Naive thymus-derived CD4-positive, alpha-beta T cell (primary cell): ENCODE data around the gene ZBTB7C. TPM values are rescaled to one million over a fixed set of nuclear protein-coding genes. Genes with fewer than 3 reads are reported as not detected.

Experiments used
- ATAC-seq: fragments of 150-1000 bp; cut with Tn5 transposase; 2 replicates; pipeline ENCODE4 v1.10.0; 2021; ENCODE audit warnings: mild to moderate bottlenecking, moderate library complexity
- CTCF ChIA-PET: fragments of 350-600 bp; sonication (Branson Sonifier 250); formaldehyde crosslinking; loops from one replicate; lab custom pipeline; 2021; ENCODE audit warnings: antibody characterized with exemption; lab: Charles Lee
- POLR2A ChIA-PET: fragments of 350-600 bp; sonication (Branson Sonifier 250); formaldehyde crosslinking; loops from one replicate; lab custom pipeline; 2021; ENCODE audit warnings: antibody characterized with exemption, inconsistent platforms; lab: Charles Lee
- DNase-seq, 9 donors: peaks; one replicate each; pipeline versions ENCODE4 v3.0.0 to v3.0.0-alpha.2; 2020 to 2022; ENCODE audit warnings: mixed read lengths in 1 of 9
- H3K27ac ChIP-seq: one replicate; pipeline ENCODE4 v1.7.0; 2013; ENCODE audit warnings: mild to moderate bottlenecking, low read depth, low read length, moderate library complexity
- H3K27me3 ChIP-seq, 2 donors: one replicate each; pipeline ENCODE4 v1.7.0; 2013; ENCODE audit warnings: low read length in 2 of 2, mild to moderate bottlenecking in 2 of 2, moderate library complexity in 2 of 2; ENCODE audit not compliant: control insufficient read depth in 2 of 2, insufficient read depth in 2 of 2
- H3K36me3 ChIP-seq, 3 experiments: 1 replicate in 2 of 3; 2 replicates in 1 of 3; pipeline ENCODE4 v1.7.0; 2013; ENCODE audit warnings: low read length in 3 of 3, mild to moderate bottlenecking in 3 of 3, moderate library complexity in 1 of 3; ENCODE audit not compliant: insufficient read depth in 3 of 3, control insufficient read depth in 2 of 3
- H3K4me1 ChIP-seq, 2 donors: one replicate each; pipeline ENCODE4 v1.7.0; 2013; ENCODE audit warnings: low read length in 2 of 2, mild to moderate bottlenecking in 2 of 2, moderate library complexity in 1 of 2; ENCODE audit not compliant: control insufficient read depth in 2 of 2, insufficient read depth in 2 of 2
- H3K4me3 ChIP-seq: 2 replicates; pipeline ENCODE4 v1.7.0; 2013; ENCODE audit warnings: mild to moderate bottlenecking, low read length
- H3K9me3 ChIP-seq, 3 experiments: 1 replicate in 2 of 3; 2 replicates in 1 of 3; pipeline ENCODE4 v1.7.0; 2013; ENCODE audit warnings: low read length in 3 of 3; ENCODE audit not compliant: control insufficient read depth in 2 of 3
- H3K27ac Mint-ChIP-seq, 9 donors: one replicate each; pipeline ENCODE4 v1.8.0; 2020 to 2022; ENCODE audit warnings: mixed read lengths in 9 of 9, mild to moderate bottlenecking in 8 of 9, moderate library complexity in 5 of 9, inconsistent platforms in 2 of 9
- H3K27me3 Mint-ChIP-seq, 5 donors: one replicate each; pipeline ENCODE4 v1.8.0; 2021 to 2022; ENCODE audit warnings: mixed read lengths in 5 of 5, mild to moderate bottlenecking in 1 of 5
- H3K36me3 Mint-ChIP-seq, 5 donors: one replicate each; pipeline ENCODE4 v1.8.0; 2020 to 2022; ENCODE audit warnings: mixed read lengths in 5 of 5, mild to moderate bottlenecking in 3 of 5, inconsistent platforms in 1 of 5
- H3K4me1 Mint-ChIP-seq, 7 donors: one replicate each; pipeline ENCODE4 v1.8.0; 2020 to 2022; ENCODE audit warnings: mixed read lengths in 7 of 7, mild to moderate bottlenecking in 3 of 7, inconsistent platforms in 1 of 7
- H3K4me3 Mint-ChIP-seq, 10 donors: one replicate each; pipeline ENCODE4 v1.8.0; 2020 to 2022; ENCODE audit warnings: mild to moderate bottlenecking in 10 of 10, mixed read lengths in 10 of 10, moderate library complexity in 6 of 10, inconsistent platforms in 2 of 10
- H3K9me3 Mint-ChIP-seq, 11 donors: one replicate each; pipeline ENCODE4 v1.8.0; 2020 to 2022; ENCODE audit warnings: mixed read lengths in 11 of 11, mild to moderate bottlenecking in 4 of 11, inconsistent platforms in 1 of 11, moderate library complexity in 1 of 11
- intact Hi-C, 2 donors: fragments of 100-400 bp; cut with micrococcal nuclease; formaldehyde crosslinking; loops; one replicate each; pipeline ENCODE4 v1.15.1; 2023
- polyA plus RNA-seq, 2 donors: library from polyadenylated mRNA; unstranded; fragments of 300-500 nt; fragmentation: Illumina TruSeq; gene quantifications; one replicate each; pipeline ENCODE4 v1.2.3, GENCODE V29; 2021
- total RNA-seq, 6 experiments: library from RNA in 5 of 6; stranded (reverse) in 5 of 6; gene quantifications; 1 replicate in 5 of 6; 2 replicates in 1 of 6; pipeline ENCODE4 v1.2.3 and lab custom pipeline; 2021 to 2026

The ZBTB7C gene
- total and polyA plus RNA-seq, 7 experiments from 2014 or later, result 0.51 TPM; not detected in 6

DNA sequence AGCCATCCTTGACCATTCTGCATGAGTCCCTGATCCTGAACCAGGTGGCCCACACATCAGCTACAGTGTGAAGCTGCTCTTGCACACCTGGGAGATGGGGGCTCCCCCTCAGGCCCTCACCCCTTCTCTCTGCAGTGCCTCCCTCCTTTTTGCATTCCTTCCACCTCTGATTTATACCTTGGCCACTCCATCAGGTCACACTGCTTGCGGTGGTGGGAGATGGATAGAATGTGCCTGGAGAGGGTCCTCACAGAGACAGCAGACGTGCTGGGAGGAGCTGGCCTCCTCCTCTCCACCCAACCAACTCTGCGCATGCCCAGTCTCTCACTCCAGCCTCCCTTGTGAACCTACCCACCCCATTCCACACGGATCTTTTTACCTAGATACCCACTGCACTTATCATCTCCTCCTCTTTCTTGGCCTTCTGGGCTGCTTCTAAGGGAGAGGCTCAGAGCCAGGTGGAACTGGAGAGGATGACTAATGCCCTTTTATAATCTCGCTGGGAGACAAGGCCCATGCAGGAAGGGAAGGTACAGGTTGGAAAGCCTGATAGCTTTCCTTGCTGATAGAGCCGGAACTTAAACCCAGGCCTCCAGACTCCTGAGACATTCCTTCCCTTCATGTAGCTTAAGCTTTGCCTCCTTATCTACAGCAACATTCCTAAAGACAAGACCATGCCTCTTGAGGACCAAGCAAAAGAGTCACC is 205.1 kb downstream of the ZBTB7C start:
- ATAC-seq, result no peak
- Histone ChIP-seq H3K36me3 (no peaks in the 10 kb centered on the region), H3K27me3 (peaks cover 0 to 4% of the 10 kb centered on the region in 2 donors), H3K27ac (no peak overlapping the region), H3K4me3 (no peak overlapping the region), H3K4me1 (no peaks in the 10 kb centered on the region), H3K9me3 (no peaks in the 10 kb centered on the region)
- intact Hi-C loops, result no loop called here
- Mint-ChIP-seq H3K9me3 (no peaks in the 10 kb centered on the region), H3K4me3 (no peak overlapping the region), H3K4me1 (peaks cover 0 to 6% (median 0%) of the 10 kb centered on the region in 7 donors), H3K36me3 (no peaks in the 10 kb centered on the region), H3K27me3 (peaks cover 39 to 52% (median 42%) of the 10 kb centered on the region in 5 donors), H3K27ac (no peak overlapping the region)
- DNase-seq, result no peak
- POLR2A ChIA-PET, result no interaction called here
- CTCF ChIA-PET, result no interaction called here

DNA sequence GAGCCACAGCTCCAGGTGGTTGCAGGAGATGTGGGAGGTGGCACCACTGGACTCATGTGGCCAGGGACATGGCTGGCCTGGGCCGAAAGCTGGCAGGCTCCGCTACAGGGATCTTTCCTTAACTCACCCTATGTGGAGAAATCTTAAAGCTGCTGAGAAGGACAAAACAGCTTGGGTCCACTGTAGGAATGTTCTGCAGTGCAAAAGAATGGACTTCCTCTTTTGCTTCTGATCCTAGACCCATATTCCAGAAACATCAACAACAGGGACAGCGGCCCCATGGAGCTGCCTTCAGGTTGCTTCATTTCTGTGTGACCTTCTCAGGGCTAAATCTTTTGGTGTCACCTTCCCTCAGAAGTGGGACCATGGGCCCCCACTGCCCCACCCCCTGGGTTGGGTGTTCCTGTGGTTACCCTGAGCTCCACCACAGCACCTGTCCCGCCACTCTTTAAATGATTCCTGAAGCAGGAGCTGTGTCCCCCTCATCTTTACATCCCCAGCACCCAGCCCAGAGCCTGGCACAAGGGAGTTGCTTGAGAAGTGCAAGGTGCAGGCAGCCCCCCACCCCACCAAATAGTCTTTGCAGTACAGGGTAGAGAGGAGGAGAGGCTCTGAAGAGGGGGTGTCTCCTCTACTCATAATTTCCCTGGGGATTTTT is 205.8 kb downstream of the ZBTB7C start:
- ATAC-seq (no peak), DNase-seq (no peak)
- Histone ChIP-seq H3K4me3 (no peak overlapping the region), H3K9me3 (no peaks in the 10 kb centered on the region), H3K27me3 (peaks cover 0 to 4% of the 10 kb centered on the region in 2 donors), H3K36me3 (no peaks in the 10 kb centered on the region), H3K4me1 (no peaks in the 10 kb centered on the region), H3K27ac (no peak overlapping the region)
- Mint-ChIP-seq H3K9me3 (no peaks in the 10 kb centered on the region), H3K27ac (no peak overlapping the region), H3K27me3 (peaks cover 37 to 52% (median 46%) of the 10 kb centered on the region in 5 donors), H3K4me1 (peaks cover 0 to 2% (median 0%) of the 10 kb centered on the region in 7 donors), H3K36me3 (no peaks in the 10 kb centered on the region), H3K4me3 (no peak overlapping the region)
- POLR2A ChIA-PET, result no interaction called here
- intact Hi-C loops, result no loop called here
- CTCF ChIA-PET, result no interaction called here

DNA sequence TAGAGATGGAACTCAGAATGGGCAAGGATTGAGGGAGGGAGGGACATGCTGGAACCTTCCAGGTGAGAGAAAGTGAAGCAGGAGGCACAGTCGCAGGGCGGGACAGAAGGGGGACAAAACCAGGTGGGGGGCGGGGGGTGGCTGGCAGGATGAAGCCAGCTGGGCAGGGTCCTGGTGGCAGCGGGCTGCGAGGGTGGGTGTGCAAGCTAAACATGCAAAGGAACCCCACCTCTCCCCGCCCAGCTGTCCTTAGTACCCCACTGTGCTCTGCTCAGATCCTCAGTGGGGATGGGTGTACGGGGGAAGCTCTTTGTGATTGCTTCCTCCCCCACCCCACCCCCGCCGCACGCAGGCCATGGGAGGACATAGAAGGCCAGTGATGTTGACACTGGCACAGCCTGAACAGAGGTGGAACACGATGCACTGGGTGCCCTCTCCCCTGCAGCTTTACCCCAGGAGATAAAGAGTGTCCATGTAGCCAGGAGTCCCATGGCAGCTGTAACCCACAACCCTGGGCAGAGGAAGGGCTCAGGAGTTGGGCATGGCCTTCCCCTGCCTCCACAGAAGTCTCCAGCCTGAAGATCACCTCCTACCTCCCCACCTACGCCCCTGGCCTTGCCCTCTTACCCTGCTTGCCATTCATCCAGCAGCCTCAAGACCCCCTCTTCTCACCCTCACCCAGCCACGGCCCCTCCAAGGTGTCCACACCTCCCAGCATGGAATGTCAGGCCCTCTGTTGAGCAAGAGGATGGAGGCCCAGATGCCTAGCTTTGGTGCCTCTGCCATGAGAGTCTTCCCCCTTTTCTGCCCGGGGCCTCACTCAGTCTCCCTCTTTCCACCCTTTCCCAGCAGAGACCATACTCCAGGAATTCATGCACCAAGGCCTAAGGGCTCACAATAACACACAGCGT is 206.6 kb downstream of the ZBTB7C start:
- intact Hi-C loops, result no loop called here
- no peaks in the 10 kb centered on the region for H3K4me1 ChIP-seq
- peaks cover 0 to 2% (median 0%) of the 10 kb centered on the region in 7 donors for H3K4me1 Mint-ChIP-seq
- H3K36me3 ChIP-seq, result no peaks in the 10 kb centered on the region
- H3K9me3 Mint-ChIP-seq, result peaks cover 0 to under 1% (median 0%) of the 10 kb centered on the region in 11 donors
- H3K36me3 Mint-ChIP-seq, result no peaks in the 10 kb centered on the region
- ATAC-seq (no peak), DNase-seq (no peak)
- no peak overlapping the region for H3K4me3 ChIP-seq
- peaks cover 36 to 54% (median 46%) of the 10 kb centered on the region in 5 donors for H3K27me3 Mint-ChIP-seq
- H3K27ac ChIP-seq, result no peak overlapping the region
- H3K27ac Mint-ChIP-seq, result no peak overlapping the region
- ChIA-PET POLR2A (no interaction called here), CTCF (no interaction called here)
- peaks cover 0 to 4% of the 10 kb centered on the region in 2 donors for H3K27me3 ChIP-seq
- H3K4me3 Mint-ChIP-seq, result no peak overlapping the region
- no peaks in the 10 kb centered on the region for H3K9me3 ChIP-seq

DNA sequence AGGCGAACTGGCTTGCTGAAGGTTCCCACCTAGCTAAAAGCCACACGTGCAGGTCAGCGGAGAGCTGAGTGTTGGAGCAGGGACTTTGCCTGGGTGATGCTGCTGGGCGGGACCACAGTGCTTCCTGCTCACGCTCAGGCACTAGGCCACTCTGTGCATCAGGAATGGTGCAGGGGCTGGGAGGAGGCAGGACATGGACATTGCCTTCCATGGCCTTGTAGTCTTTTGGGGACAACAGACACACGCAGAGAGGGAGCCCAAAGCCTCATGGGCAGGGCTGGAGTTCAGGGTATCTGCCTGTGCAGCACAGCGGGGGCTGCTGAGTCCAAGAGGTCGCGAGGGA is 207.2 kb downstream of the ZBTB7C start:
- Histone ChIP-seq H3K4me3 (no peak overlapping the region), H3K9me3 (no peaks in the 10 kb centered on the region), H3K27me3 (peaks cover 0 to 4% of the 10 kb centered on the region in 2 donors), H3K27ac (no peak overlapping the region), H3K36me3 (no peaks in the 10 kb centered on the region), H3K4me1 (no peaks in the 10 kb centered on the region)
- Mint-ChIP-seq H3K27ac (no peak overlapping the region), H3K4me1 (peaks cover 0 to 2% (median 0%) of the 10 kb centered on the region in 7 donors), H3K36me3 (no peaks in the 10 kb centered on the region), H3K27me3 (peaks cover 36 to 55% (median 46%) of the 10 kb centered on the region in 5 donors), H3K9me3 (peaks cover 0 to 3% (median 0%) of the 10 kb centered on the region in 11 donors), H3K4me3 (no peak overlapping the region)
- ATAC-seq (no peak), DNase-seq (no peak)
- ChIA-PET CTCF (no interaction called here), POLR2A (no interaction called here)
- intact Hi-C loops, result no loop called here

DNA sequence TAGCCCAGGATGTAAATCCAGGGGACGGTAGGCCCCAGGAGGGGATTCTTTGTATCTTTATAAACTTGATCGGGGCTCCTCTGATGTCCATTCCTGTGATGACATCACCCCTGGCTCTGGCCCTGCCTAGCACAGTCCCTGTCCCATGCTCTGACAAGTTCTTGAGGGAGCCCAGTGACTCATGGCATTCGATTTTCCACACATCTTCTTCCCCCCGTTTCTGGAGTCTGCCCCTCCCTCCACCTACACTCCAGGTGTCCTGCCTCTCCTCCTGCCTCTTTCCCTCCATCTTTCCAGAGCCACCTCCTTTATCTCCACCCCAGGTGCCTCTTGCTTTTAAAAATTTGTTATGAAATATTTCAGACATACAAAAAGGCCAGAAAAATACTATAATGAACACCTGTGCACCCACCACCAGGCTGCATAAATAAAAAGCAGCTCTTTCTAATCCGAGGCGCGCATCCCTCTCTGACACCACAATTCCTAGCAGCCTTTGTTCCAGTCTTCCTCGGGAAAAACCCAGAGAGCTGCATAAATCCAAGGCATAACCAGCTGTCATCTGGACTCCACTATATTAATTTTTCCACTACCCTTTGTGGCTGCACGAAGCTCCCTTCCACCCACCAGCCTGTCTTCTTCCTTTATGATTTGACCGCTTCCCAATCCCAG is 207.7 kb downstream of the ZBTB7C start:
- Mint-ChIP-seq H3K27me3 (peaks cover 39 to 55% (median 46%) of the 10 kb centered on the region in 5 donors), H3K36me3 (no peaks in the 10 kb centered on the region), H3K27ac (no peak overlapping the region), H3K4me1 (peaks cover 0 to 2% (median 0%) of the 10 kb centered on the region in 7 donors), H3K9me3 (peaks cover 0 to 3% (median 0%) of the 10 kb centered on the region in 11 donors), H3K4me3 (no peak overlapping the region)
- POLR2A ChIA-PET, result no interaction called here
- Histone ChIP-seq H3K27ac (no peak overlapping the region), H3K4me3 (no peak overlapping the region), H3K36me3 (no peaks in the 10 kb centered on the region), H3K9me3 (no peaks in the 10 kb centered on the region), H3K27me3 (peaks cover 0 to 4% of the 10 kb centered on the region in 2 donors), H3K4me1 (no peaks in the 10 kb centered on the region)
- DNase-seq (no peak), ATAC-seq (no peak)
- CTCF ChIA-PET, result no interaction called here
- intact Hi-C loops, result no loop called here

DNA sequence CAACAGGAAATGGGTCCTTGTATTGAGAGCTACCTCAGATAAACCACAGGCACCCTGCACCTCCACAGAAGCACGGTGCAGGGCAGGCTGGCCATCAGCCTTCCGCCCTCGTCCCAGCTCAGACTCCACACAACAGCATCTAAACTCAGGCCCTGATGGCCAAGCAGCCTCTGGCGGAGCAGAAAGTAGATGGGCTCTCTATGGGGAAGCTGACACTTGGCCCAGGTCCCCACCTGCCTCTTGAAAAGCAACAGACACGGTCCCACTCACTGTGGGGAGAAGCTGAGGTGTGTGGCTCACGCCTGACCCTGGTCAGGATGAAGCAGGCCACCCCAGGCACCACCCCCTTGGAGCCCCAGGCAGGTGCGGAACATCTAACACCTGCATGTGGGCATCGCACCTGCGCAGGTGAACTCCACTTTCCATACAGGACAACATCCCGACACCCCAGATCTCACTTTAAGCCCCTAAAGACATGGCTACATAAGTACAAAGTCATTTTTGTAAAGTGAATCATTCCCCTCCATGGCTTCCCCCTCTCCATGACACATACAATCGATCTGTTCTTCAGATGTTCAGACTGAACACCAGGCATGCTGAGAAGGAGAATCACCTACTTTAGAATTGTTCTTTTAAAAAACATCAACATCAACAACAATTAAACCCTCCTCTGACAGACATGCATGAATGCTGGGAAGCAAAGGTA is 208.4 kb downstream of the ZBTB7C start:
- H3K4me3 Mint-ChIP-seq, result no peak overlapping the region
- H3K36me3 Mint-ChIP-seq, result no peaks in the 10 kb centered on the region
- peaks cover 0 to 2% (median 0%) of the 10 kb centered on the region in 7 donors for H3K4me1 Mint-ChIP-seq
- intact Hi-C loops, result no loop called here
- Histone ChIP-seq H3K4me1 (no peaks in the 10 kb centered on the region), H3K9me3 (no peaks in the 10 kb centered on the region), H3K27me3 (peaks cover 0 to 4% of the 10 kb centered on the region in 2 donors), H3K36me3 (no peaks in the 10 kb centered on the region), H3K27ac (no peak overlapping the region), H3K4me3 (no peak overlapping the region)
- no peak for DNase-seq
- H3K9me3 Mint-ChIP-seq, result peaks cover 0 to 3% (median 0%) of the 10 kb centered on the region in 11 donors
- no peak for ATAC-seq
- POLR2A ChIA-PET, result no interaction called here
- CTCF ChIA-PET, result no interaction called here
- H3K27me3 Mint-ChIP-seq, result peaks cover 41 to 62% (median 46%) of the 10 kb centered on the region in 5 donors
- H3K27ac Mint-ChIP-seq, result no peak overlapping the region
